Dermis blood vessel endothelial cell (primary cell): ENCODE data around the gene CDK10. TPM values are rescaled to one million over a fixed set of nuclear protein-coding genes. Genes with fewer than 3 reads are reported as not detected.

Experiments
- DNase-seq: peaks from one replicate; pipeline ENCODE4 v3.0.0; 2010
- total RNA-seq: library from RNA; depleted of rRNA; stranded (reverse); fragments of >200 nt; gene quantifications from 2 replicates; pipeline ENCODE4 v1.2.3, GENCODE V29; 2014

CDK10 gene
- total RNA-seq, 1 donor from 2014 or later = 71.1 TPM

DNA sequence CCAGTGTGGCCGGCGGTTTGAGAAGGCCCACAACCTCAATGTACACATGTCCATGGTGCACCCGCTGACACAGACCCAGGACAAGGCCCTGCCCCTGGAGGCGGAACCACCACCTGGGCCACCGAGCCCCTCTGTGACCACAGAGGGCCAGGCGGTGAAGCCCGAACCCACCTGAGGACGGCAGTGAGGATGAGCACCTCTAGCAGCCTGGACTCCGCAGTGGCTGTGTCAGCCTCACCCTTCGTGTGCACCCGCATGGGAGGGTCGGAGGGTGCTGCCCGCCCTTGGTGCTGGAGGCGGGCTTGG is 51.5 kb downstream of the CDK10 start:
- DNase-seq = no peak

DNA sequence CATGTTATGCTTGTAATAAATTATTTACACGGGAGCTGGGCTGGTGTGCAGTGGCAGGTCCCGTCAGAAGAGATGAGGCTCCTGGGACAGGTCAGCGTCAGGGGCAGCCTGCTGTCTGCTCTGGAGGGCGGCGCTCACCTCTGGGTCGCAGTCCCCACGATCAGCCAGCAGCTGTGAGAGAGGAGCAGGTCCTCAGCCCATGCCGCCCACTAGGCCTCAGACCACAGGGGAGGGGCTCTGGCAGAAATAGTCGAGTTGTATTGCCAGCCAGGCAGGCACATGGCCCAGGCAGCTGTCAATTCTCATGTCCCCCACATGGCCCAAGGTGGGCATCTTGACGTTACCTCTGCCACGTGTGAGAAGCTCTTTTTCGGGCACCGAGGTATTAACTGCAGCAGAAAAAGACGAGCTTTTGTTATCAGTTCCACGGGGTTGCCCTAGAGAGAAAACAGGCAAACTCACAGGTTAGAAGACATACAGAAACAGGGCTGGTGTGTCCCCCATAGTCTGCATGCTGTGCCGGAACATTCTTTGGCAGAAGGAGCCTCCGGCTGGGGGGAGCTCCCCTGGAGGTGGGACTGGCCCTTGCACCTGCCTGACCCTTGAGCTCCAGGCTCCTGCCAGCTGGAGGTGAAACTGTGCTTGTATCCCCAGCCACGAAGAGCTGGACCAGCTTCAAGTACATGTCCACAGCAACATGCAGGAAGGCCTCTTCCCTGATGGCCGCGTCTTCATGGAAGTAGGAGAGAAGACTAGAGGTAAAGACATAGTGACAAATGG is 52.2 kb downstream of the CDK10 start:
- no peak for DNase-seq

DNA sequence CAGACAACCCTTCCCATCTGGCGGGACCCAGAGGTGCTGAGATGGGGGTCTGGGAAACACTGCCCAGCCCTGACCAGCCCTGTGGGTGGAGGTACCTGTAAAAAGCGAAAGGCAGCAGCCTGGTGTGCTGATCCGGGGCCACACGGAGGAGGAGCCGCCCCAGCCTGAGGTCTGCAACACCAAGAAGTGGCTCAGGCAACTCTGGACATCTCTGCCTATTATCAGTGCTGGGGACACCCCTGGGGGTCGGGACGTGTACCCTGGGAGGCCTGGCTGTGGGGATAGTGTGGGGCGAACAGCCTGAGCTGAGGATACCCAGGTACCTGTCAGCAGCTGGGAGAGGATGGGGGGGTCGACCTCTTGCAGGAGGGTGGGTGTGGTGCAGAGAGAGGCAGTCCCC is 52.9 kb downstream of the CDK10 start:
- no peak for DNase-seq

DNA sequence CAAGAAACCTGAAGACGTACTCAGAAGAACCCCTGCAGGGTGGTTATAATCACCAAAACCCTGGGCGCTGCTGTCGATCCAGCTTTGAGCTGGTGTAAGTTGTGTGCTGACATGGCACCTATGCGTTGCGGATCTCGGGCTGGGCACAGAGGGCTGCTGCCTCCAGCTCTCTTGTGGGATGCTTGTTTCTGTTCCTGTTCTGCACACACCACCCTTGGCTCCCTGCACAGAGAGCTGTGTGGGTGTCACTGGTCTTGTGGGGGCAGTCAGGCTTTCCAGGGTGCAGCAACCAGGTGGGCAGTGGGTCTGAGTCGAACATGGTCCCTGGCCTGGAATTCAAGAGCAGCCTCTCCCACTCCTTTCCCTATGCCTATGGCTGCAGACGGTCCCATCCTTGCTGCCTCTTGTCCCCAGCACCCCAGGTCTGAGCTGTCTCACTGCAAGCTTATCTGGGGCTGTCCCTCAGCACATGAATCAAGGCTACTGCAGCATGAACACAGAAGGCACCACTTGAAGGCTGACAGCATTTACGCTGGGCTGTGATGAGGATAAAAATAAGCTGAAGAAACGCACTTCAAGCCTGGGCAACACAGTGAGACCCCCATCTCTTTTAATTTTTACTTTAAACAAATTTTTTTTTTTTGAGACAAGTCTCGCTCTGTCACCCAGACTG is 55.0 kb downstream of the CDK10 start:
- DNase-seq = no peak

DNA sequence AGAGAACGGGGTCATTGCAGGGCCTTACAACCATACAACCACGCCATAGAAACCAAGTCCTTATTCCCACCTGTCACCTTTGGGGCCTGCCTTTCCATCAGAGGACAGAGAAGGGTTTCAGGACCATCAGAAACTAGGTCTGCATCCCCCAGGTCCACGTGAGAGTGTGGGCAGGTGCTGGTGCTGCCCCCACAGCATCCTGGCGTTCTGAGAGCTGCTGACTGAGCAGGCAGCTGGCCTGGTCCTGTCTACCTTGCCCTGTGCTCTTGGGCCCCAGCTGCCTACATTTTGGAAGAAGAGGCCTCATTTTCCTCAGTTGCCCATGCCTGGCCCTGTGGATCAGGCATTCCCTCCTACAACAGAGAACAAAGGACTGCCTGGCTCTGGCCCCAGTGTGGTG is 56.5 kb downstream of the CDK10 start:
- no peak for DNase-seq

DNA sequence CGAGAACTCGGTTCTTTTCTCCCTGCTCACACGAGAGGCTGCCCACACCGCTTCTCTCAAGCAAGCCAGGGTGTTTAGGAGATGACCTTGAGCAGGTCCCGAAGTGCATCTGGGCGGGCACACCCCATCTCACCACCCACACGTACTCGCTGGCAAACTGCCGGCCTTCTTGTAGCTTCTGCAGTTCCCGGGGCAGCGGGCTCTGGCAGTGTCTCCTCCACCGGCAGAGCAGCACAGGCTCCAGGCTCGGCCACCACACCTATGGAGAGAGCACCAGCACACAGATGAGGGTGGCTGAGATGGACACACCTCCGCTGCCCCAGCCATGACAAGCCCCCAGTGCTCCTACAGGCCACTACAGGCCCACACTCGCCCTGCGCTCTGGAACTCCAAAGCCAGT is 58.3 kb downstream of the CDK10 start:
- no peak for DNase-seq

Other genes starting within 250 kb of the CDK10 start
- gene ANKRD11, start 196.1 kb upstream of the CDK10 start, total RNA-seq = 55.5 and 72.0 TPM in 2 replicates
- gene SPG7, start 178.3 kb upstream of the CDK10 start, total RNA-seq = 145 and 170 TPM in 2 replicates
- 1,818 and 3,550 TPM in 2 replicates for gene RPL13, start 126.0 kb upstream of the CDK10 start, total RNA-seq
- gene CPNE7, start 110.9 kb upstream of the CDK10 start, total RNA-seq = 0.85 and 2.6 TPM in 2 replicates
- 1.0 and 2.7 TPM in 2 replicates for gene DPEP1, start 73.0 kb upstream of the CDK10 start, total RNA-seq
- gene CHMP1A, start 29.0 kb upstream of the CDK10 start, total RNA-seq = 117 and 139 TPM in 2 replicates
- gene SPATA33, start 28.9 kb upstream of the CDK10 start, total RNA-seq = 2.0 and 4.1 TPM in 2 replicates
- 19.1 and 36.6 TPM in 2 replicates for gene SPATA2L, start 15.0 kb downstream of the CDK10 start, total RNA-seq
- gene VPS9D1, start 34.2 kb downstream of the CDK10 start, total RNA-seq = 5.8 and 7.3 TPM in 2 replicates
- gene ZNF276, start 34.8 kb downstream of the CDK10 start, total RNA-seq = 27.4 and 44.2 TPM in 2 replicates
- gene FANCA, start 130.0 kb downstream of the CDK10 start, total RNA-seq = 16.8 and 17.3 TPM in 2 replicates
- 2.1 and 2.7 TPM in 2 replicates for gene SPIRE2, start 141.8 kb downstream of the CDK10 start, total RNA-seq
- 170 and 206 TPM in 2 replicates for gene TCF25, start 186.9 kb downstream of the CDK10 start, total RNA-seq
- gene MC1R, start 232.2 kb downstream of the CDK10 start, total RNA-seq = 2.3 and 2.6 TPM in 2 replicates
- gene TUBB3, start 236.7 kb downstream of the CDK10 start, total RNA-seq = 102 and 167 TPM in 2 replicates